Adrenal gland (tissue), 12 donors: ENCODE results near the gene PALS2. TPM values are rescaled to one million over a fixed set of nuclear protein-coding genes. Genes with fewer than 3 reads are reported as not detected.

Source experiments
- DNase-seq, 7 donors: peaks; one replicate each; pipeline ENCODE4 v3.0.0-alpha.2; 2019 to 2020
- H3K27ac ChIP-seq, 5 donors: fragments of 200-600 bp; sonication (generic) in 4 of 5; 1 replicate in 3 of 5; 2 replicates in 2 of 5; pipeline versions ENCODE4 v1.5.1 to v1.8.0; 2016 to 2020; ENCODE audit warnings: mild to moderate bottlenecking in 1 of 5
- H3K27me3 ChIP-seq: fragments of 200-600 bp; 2 replicates; pipeline ENCODE4 v1.8.0; 2021
- H3K36me3 ChIP-seq, 2 donors: fragments of 200-600 bp; replicated peaks in 1 of 2; 1 replicate in 1 of 2; 2 replicates in 1 of 2; pipeline versions ENCODE4 v1.5.1 to v1.8.0; 2018 to 2022
- H3K4me1 ChIP-seq, 2 donors: fragments of 200-600 bp; replicated peaks in 1 of 2; 1 replicate in 1 of 2; 2 replicates in 1 of 2; pipeline versions ENCODE4 v1.5.1 to v1.8.0; 2018 to 2021
- H3K4me3 ChIP-seq, 4 donors: fragments of 200-600 bp; sonication (generic) in 3 of 4; one replicate each; pipeline ENCODE4 v1.5.1; 2016 to 2018
- H3K9me3 ChIP-seq, 3 donors: fragments of 200-600 bp; sonication (generic) in 1 of 3; replicated peaks in 1 of 3; 1 replicate in 2 of 3; 2 replicates in 1 of 3; pipeline versions ENCODE4 v1.5.1 to v1.8.0; 2016 to 2021
- CTCF ChIP-seq, 6 experiments: fragments of 450-650 bp in 4 of 6; fragments of 200-600 bp in 2 of 6; sonication (generic) in 1 of 6; IDR thresholded peaks; 1 replicate in 5 of 6; 2 replicates in 1 of 6; pipeline versions ENCODE4 v1.5.1 to v1.8.0; 2016 to 2021; ENCODE audit warnings: antibody characterized with exemption in 6 of 6, mild to moderate bottlenecking in 2 of 6, moderate library complexity in 1 of 6
- POLR2A ChIP-seq, 2 donors: fragments of 450-650 bp; IDR thresholded peaks; one replicate each; pipeline ENCODE4 v1.6.1; 2017; ENCODE audit warnings: antibody characterized with exemption in 2 of 2, mild to moderate bottlenecking in 2 of 2, moderate library complexity in 1 of 2
- WGBS, 4 donors: extraction: QIAGEN DNeasy Blood & Tissue Kit in 2 of 4; methylation state at CpG; one replicate each; pipeline versions ENCODE4 v1.1.5 to v1.1.7; 2013 to 2017; 5-methylcytosine and 5-hydroxymethylcytosine counted together
- intact Hi-C, 2 donors: fragments of 100-400 bp; cut with DNase I; formaldehyde crosslinking; loops; one replicate each; pipeline versions ENCODE4 v1.14.1 to v1.15.0; 2022 to 2023
- polyA plus RNA-seq, 3 donors: library from polyadenylated mRNA; stranded (reverse); fragments of 200-250 nt in 2 of 3; fragments of 350-450 nt in 1 of 3; fragmentation: Illumina TruSeq in 1 of 3; extraction: RNeasy Lipid Tissue Mini Kit (QIAGEN cat#74804) in 1 of 3; gene quantifications; one replicate each; pipeline ENCODE4 v1.2.3, GENCODE V29; 2013 to 2014
- total RNA-seq, 9 donors: library from RNA; depleted of rRNA in 4 of 9; stranded (reverse); fragments of >200 nt in 4 of 9; fragments of 120-200 nt in 1 of 9; fragmentation: NEBNext Ultra II Directional in 1 of 9; extraction: Animal tissue kit (Norgen Biotek cat#: 25700) in 1 of 9; gene quantifications; one replicate each; pipeline versions ENCODE4 v1.1.0 to v1.2.4, GENCODE V29; 2013 to 2023
- donor health status: healthy with polysubstance abuse.
- donor health status: Bipolar disorder and iron deficiency.
- donor health status: DM: yes; HTN: yes; CAD: no.
- donor health status: DM: no; HTN: no; CAD: no.
- donor health status: DM: no; HTN: no; CAD: no.
- donor health status: DM: yes; HTN: yes; CAD: no.

The PALS2 gene
- total and polyA plus RNA-seq, 12 donors: 0.98 to 61.1 (median 9.5) TPM

DNA sequence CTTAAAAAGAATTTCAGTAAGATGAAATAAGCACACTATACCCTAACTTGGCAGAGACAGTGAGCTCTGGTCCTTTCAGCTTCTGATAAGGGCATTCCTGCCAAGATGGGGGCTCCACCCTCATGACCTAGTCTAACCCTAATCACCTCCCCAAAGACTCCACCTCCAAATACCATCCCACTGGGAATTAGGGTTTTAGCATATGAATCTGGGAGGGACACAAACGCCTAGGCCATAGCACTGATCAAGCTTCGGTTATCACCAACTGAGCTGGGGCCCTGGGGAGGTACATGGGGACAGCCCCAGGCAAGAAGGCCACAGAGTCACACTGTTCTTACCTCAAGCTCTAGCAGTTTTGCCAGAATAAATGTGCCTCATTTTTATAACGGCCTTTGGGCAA lies 31.4 kb downstream of the PALS2 start:
- H3K4me3 ChIP-seq: no peak overlapping the region
- no peak overlapping the region for H3K27ac ChIP-seq
- intact Hi-C loops: no loop called here
- no peaks in the 10 kb centered on the region for H3K9me3 ChIP-seq
- TF ChIP-seq POLR2A (IDR thresholded peaks at IDR 0.05): no peak
- no peak for TF ChIP-seq CTCF (IDR thresholded peaks at IDR 0.05)
- H3K27me3 ChIP-seq: no peaks in the 10 kb centered on the region
- WGBS, 4 donors: 84 to 90% (median 86%) methylated on average over 3 of the region's 3 CpGs
- peaks cover 6 to 13% of the 10 kb centered on the region in 2 donors for H3K4me1 ChIP-seq
- no peaks in the 10 kb centered on the region for H3K36me3 ChIP-seq
- no peak for DNase-seq

- intact Hi-C loops: no loop called here
- Histone ChIP-seq H3K4me1 (peaks cover 6 to 13% of the 10 kb centered on the region in 2 donors), H3K27me3 (no peaks in the 10 kb centered on the region), H3K27ac (no peak overlapping the region), H3K4me3 (no peak overlapping the region), H3K36me3 (no peaks in the 10 kb centered on the region), H3K9me3 (no peaks in the 10 kb centered on the region)
- peak in 5 of 7 donors; percentile 21 to 45 (median 25) for DNase-seq
- TF ChIP-seq CTCF (IDR thresholded peaks at IDR 0.05): no peak
- no peak for TF ChIP-seq POLR2A (IDR thresholded peaks at IDR 0.05)
Measured at GRCh38 chr7:24608504-24608903, 35.3 kb downstream of the PALS2 start.

GRCh38 chr7:24609059-24609458 lies 35.8 kb downstream of the PALS2 start:
- no peaks in the 10 kb centered on the region for H3K36me3 ChIP-seq
- H3K27ac ChIP-seq: no peak overlapping the region
- intact Hi-C loops: no loop called here
- peaks cover 6 to 13% of the 10 kb centered on the region in 2 donors for H3K4me1 ChIP-seq
- no peaks in the 10 kb centered on the region for H3K9me3 ChIP-seq
- DNase-seq: peak in 1 of 7 donors; percentile 18
- H3K27me3 ChIP-seq: no peaks in the 10 kb centered on the region
- TF ChIP-seq POLR2A (IDR thresholded peaks at IDR 0.05) (no peak), CTCF (IDR thresholded peaks at IDR 0.05) (no peak)
- H3K4me3 ChIP-seq: no peak overlapping the region
- 58 to 79% (median 60%) methylated on average over 1 to 2 of the region's 2 CpGs for WGBS, 4 donors

DNA sequence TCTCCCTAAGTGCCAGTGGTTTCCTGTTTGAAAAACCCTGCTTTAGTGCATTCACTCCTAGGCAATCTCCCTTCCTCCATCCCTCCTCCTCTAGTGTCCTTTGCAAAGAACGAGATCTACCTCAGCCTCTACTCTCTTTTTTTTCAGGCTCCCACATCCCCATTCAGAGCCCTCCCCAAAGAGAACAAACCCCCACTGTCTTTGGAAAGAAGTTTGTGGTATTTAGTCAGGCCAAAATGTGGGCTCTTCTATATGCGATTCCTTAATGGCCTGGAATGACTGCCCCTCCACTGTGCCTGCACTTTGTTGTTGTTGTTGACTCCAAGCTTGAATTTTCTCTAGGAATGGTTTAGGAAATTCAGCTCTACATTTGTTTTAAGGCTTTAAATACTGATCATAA lies 36.3 kb downstream of the PALS2 start:
- 74 to 87% (median 80%) methylated on average over 2 of the region's 2 CpGs for WGBS, 4 donors
- H3K36me3 ChIP-seq: no peaks in the 10 kb centered on the region
- TF ChIP-seq POLR2A (IDR thresholded peaks at IDR 0.05): no peak
- no peak for TF ChIP-seq CTCF (IDR thresholded peaks at IDR 0.05)

More for the DNA sequence above, 36.3 kb downstream of the PALS2 start:
- Histone ChIP-seq H3K4me3 (no peak overlapping the region), H3K27ac (no peak overlapping the region), H3K27me3 (no peaks in the 10 kb centered on the region), H3K9me3 (no peaks in the 10 kb centered on the region), H3K4me1 (peaks cover 6 to 13% of the 10 kb centered on the region in 2 donors)
- intact Hi-C loops: no loop called here
- DNase-seq: no peak
